GM12865 (cell line): Measurements from ENCODE around the gene PLEKHM3.

ENCODE experiments used
- DNase-seq: peaks from one replicate; pipeline ENCODE4 v3.0.0; 2010; ENCODE audit warnings: low read depth
- H3K4me3 ChIP-seq: 2 replicates; pipeline ENCODE4 v1.5.1; 2011; ENCODE audit warnings: mild to moderate bottlenecking, low read depth, low read length, control low read depth
- TF ChIP-seq, protein P1 (sequence below): IDR thresholded peaks from 2 replicates; pipeline ENCODE4 v1.5.1; 2011; ENCODE audit warnings: low read length, control low read depth, low read depth, inconsistent platforms; ENCODE audit not compliant: insufficient read depth; ENCODE audit errors: missing control alignments

PLEKHM3 gene

DNA sequence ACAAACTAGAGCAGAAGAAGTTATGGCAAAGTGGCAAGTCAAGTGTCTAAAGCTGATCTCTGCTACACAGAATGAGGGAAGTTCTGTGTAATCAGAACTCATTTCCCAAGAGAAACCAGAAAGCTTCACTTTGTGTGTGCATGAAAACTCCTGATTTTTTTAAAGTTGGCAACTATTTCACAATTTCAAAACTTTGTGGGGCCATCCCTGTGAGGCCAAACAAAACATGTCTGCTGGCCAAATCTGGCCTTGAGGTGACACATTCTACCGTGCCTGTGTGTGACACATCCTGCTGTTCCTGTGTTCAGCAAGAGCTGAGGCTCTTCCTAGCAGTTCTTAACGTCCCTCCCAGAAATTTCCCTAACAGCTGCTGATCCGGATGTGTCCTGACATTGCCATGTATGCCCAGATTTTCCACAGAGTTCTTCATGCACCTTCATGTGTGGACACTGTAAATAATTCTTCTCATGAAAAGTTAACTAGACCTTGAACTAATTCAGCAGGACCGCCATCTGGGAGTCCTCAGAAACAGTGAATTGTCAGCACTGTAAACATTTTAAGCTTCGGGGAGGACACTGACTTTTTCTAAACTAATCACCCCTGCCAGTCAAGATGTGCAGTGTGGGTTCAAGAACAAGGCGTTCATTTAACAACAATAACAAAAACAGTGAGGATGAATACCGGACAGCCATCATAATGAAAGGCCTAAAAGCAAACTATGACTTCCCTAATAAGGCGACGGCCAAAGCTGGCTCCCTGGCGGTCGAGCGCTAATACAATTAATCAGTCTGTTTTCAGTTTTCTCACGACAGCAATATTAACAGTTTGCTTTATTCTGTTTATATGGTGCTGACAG lies 99.0 kb downstream of the PLEKHM3 start:
- H3K4me3 ChIP-seq, result no peak overlapping the region
- TF ChIP-seq, protein P1, sequence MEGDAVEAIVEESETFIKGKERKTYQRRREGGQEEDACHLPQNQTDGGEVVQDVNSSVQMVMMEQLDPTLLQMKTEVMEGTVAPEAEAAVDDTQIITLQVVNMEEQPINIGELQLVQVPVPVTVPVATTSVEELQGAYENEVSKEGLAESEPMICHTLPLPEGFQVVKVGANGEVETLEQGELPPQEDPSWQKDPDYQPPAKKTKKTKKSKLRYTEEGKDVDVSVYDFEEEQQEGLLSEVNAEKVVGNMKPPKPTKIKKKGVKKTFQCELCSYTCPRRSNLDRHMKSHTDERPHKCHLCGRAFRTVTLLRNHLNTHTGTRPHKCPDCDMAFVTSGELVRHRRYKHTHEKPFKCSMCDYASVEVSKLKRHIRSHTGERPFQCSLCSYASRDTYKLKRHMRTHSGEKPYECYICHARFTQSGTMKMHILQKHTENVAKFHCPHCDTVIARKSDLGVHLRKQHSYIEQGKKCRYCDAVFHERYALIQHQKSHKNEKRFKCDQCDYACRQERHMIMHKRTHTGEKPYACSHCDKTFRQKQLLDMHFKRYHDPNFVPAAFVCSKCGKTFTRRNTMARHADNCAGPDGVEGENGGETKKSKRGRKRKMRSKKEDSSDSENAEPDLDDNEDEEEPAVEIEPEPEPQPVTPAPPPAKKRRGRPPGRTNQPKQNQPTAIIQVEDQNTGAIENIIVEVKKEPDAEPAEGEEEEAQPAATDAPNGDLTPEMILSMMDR, result no peak
- no peak for DNase-seq

DNA sequence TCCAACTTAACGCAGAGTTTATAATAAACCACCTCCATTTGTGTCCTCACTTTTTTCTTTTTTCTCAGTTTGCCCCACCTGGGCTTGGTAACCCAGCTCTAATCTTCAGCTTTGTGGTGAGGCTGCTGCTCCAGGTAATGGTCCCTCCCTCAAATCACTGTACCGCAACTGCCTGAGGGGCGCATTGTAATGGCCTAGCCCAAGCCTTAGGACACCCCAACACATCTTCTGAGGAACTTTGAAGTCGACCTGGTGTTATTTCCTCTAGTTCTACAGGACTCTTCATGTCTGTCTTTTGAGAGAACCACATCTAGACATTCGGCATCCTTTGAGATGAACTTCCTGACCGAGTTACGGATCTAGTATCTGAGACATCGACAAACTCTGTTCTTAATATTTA lies 99.7 kb downstream of the PLEKHM3 start:
- no peak overlapping the region for H3K4me3 ChIP-seq
- TF ChIP-seq, protein P1, result no peak

DNA sequence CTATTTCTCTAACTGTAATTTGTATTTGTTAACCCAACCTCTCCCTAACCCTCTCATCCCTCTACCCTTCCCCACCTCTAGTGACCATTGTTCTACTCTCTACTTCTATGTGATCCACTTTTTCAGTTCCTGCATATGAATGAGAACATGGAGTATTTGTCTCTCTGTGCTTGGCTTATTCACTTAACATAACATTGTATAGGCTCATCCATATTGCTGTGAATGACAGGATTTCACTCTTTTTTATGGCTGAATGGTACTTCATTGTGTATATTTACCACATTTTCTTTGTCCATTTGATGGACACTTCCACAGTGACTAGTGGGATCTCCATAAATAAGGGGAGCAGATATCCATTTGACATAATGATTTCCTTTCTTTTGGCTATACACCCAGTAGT lies 103.7 kb downstream of the PLEKHM3 start:
- H3K4me3 ChIP-seq, result no peak overlapping the region
- DNase-seq, result no peak
- TF ChIP-seq, protein P1, result no peak

More for the DNA sequence above, 99.7 kb downstream of the PLEKHM3 start:
- DNase-seq, result no peak

DNA sequence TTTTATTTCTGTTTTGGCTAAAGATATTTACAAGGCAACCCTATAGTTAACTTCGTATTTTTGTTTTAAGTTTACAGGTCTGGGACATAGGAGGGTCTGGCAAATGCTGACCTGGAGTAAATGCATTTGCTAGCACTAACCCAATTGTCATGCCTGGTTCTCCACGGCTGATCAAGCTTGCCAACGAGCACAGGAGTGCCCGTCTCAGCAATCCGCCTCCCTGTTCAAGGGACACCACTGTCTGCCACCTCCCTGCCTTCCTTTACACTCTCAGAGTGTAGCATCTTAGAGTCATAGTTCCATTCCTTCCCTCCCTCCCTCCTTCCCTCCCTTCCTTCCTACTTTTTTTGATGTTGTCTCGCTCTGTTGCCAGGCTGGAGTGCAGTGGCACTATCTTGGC lies 104.6 kb downstream of the PLEKHM3 start:
- H3K4me3 ChIP-seq, result no peak overlapping the region
- DNase-seq, result no peak
- TF ChIP-seq, protein P1, result no peak

DNA sequence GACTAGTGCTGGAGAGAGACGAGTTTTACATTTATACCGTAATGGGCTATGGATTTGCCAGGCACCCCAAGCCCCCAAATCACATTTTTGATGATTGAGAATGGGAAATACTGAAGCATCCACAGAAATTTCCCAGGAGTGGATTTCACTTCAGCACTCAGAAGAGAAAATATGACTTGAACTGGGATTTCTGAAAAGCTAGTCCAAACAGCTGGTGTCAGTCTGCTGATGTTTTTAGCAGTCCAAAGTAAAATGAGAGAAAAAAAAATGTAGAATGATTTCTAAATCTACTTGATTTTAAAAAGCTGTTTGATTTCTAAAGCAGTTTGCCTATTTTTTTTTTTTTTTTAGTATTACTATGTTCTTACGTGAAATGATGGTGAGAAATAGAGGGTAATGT lies 105.0 kb downstream of the PLEKHM3 start:
- TF ChIP-seq, protein P1, result no peak
- H3K4me3 ChIP-seq, result no peak overlapping the region

DNA sequence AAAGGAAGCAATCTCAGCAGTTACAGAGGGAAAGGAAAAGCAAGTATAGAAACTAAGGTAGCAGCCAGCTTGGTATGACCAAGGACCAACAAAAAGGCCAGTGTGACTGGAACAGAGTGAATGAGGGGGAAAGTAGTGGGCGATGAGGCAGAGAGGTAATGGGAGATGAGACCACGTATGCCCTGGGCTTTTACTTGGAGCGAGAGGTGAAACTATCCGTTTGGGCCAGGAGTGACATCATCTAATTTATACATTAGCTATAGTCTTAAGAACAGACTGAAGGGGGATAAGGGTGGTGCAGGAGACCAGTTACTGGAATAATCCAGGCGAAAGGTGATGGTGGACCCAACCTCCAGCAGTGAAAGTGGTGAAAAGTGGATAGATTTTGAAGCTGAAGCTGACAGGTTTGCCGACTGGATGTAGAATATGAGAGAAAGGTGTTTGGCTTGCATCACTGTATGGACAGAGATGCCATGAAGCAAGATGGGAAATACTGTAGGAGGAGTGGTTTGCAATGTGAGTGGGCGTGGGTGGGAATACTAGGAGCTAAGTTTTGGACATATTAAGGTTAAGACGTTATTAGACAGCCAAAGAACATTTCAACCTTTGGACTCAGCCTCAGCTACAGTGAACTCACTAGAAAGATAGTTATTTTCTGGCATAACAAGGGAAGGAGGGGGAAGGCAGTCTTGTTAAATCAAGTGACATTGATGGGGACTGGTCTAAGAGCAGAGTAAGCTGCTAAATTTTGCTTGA lies 106.0 kb downstream of the PLEKHM3 start:
- TF ChIP-seq, protein P1, result no peak
- no peak for DNase-seq
- no peak overlapping the region for H3K4me3 ChIP-seq

More for the DNA sequence above, 105.0 kb downstream of the PLEKHM3 start:
- DNase-seq, result no peak
